Cardiac atrium fibroblast (primary cell): ENCODE results near the gene SLC2A8. TPM values are rescaled to one million over a fixed set of nuclear protein-coding genes. Genes with fewer than 3 reads are reported as not detected.

ENCODE experiments used
- total RNA-seq: library from RNA; depleted of rRNA; stranded (reverse); fragments of >200 nt; gene quantifications from 2 replicates; pipeline ENCODE4 v1.2.3, GENCODE V29; 2015

Gene SLC2A8
- 21.3 and 26.1 TPM in 2 replicates for total RNA-seq

GRCh38 chr9:127396808-127397645 is at the start of gene SLC2A8:
Gene SLC2A8, plus strand, starts transcription at chr9:127397169. Its CDS starts 62 bp downstream, at chr9:127397231.

DNA sequence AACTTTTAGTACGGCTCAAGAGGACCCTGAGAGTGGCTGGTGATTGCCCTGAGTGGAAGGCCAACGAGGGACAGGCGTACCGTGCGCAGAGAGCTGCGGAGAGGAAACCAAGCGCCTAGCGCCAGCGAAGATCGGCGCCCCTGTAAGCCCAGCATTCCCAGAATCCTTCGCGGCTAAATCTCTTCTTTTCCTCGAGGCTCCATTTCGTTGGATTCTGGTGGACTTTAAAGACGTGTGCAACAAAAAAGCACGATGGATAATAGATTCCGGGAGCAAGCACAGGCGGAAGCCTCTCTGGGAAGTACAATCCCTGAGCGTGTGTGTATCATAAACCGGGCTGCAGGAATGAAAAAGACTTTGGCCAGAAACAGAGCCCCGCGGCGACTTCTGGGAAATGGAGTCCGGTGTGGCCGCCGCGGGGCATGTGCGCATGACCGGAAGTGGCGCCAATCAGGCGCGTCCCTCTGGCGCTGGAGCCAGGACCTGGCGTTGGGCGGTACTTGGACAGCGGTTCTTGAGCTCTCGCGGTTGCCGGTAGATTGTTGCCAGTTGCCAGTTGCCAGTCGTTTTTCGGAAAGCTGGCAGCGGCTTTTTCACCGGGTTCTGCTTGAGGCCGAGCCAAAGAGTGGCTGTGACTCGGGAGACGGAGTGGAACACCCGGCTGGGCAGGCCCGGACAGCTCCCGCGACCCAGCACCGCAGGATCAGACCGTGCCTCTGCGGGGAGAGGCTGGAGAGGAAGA is 27.1 kb downstream of the SLC2A8 start, which contains the start of gene ZNF79:
TSS of gene ZNF79 (plus strand) at position 449 of the 742 bp plus-strand sequence. CDS start 406 bp downstream, outside the sequence.

GRCh38 chr9:127450830-127451607 is 54.0 kb downstream of the SLC2A8 start, which contains the start of the genes LRSAM1 and RPL12:
Gene LRSAM1, plus strand, starts transcription at chr9:127451510. Its CDS starts 3,018 bp downstream, at chr9:127454528.
Gene RPL12, minus strand, starts transcription at chr9:127451406. Its CDS starts 89 bp downstream, at chr9:127451317.

Other genes starting within 250 kb of the SLC2A8 start
- gene GARNL3, start 132.4 kb upstream of the SLC2A8 start, total RNA-seq, result 0.81 and 3.2 TPM in 2 replicates
- gene ZNF79, start 27.2 kb downstream of the SLC2A8 start, total RNA-seq, result 7.9 and 8.7 TPM in 2 replicates
- 2,722 and 3,224 TPM in 2 replicates for gene RPL12, start 54.2 kb downstream of the SLC2A8 start, total RNA-seq
- gene LRSAM1, start 54.3 kb downstream of the SLC2A8 start, total RNA-seq, result 12.6 and 24.7 TPM in 2 replicates
- gene STXBP1, start 215.1 kb downstream of the SLC2A8 start, total RNA-seq, result 28.4 and 35.6 TPM in 2 replicates